ENCODE data around the gene SESN1. TPM values are rescaled to one million over a fixed set of nuclear protein-coding genes. Genes with fewer than 3 reads are reported as not detected.
"Not testable (repeated sequence)": the region's sequence is repeated elsewhere in the genome, so short reads cannot be mapped to it uniquely, and the experiment has no call there.

SESN1 gene
- total RNA-seq, 2 experiments from 2014 or later: 8.7 to 8.9 TPM

DNA sequence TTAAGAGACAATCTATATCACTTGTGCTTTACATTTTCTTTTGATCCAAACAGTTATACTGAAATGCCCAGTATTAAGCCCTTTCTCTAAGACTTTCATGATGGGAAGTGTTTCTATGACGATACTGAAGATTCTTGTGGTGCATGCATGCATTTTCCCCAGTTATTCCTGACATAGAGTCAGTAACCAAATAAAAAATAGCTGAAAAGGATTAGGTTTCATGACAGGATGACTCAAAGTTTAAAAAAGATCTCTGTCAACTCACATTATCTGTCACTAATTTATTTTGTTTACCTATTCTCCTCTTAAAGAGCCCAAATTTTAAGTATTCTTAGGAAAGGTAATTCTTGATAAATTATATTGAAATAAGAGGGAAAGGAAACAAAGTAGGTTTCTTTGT lies 98.4 kb downstream of the SESN1 start:
- Mint-ChIP-seq H3K27me3 (no peaks in the 10 kb centered on the region), H3K4me1 (peaks cover under 1% of the 10 kb centered on the region), H3K36me3 (peaks cover 6% of the 10 kb centered on the region), H3K9me3 (no peaks in the 10 kb centered on the region), H3K27ac (no peak overlapping the region), H3K4me3 (no peak overlapping the region)
- no peak for DNase-seq

DNA sequence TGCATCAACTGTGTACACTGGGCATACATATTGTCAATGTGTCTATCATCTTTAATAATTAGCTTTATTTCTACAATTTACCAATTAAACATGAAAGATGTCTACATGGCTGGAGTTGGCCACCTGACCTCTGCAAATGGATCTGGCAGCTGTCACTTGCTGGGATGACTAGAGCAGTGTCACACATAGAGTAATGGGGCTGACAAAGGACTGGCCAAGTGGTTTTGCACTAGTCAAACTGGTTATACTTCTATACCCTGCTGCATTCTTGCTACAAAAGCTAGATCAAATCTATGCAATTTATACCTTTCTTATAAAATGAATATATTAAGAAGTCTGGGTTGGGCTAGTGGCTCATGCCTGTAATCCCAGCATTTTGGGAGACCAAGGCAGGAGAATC lies 99.3 kb downstream of the SESN1 start:
- H3K9me3 Mint-ChIP-seq: no peaks in the 10 kb centered on the region
- no peak overlapping the region for H3K4me3 Mint-ChIP-seq
- H3K27ac Mint-ChIP-seq: no peak overlapping the region
- H3K36me3 Mint-ChIP-seq: peaks cover 9% of the 10 kb centered on the region
- H3K4me1 Mint-ChIP-seq: no peaks in the 10 kb centered on the region
- H3K27me3 Mint-ChIP-seq: no peaks in the 10 kb centered on the region
- no peak for DNase-seq

DNA sequence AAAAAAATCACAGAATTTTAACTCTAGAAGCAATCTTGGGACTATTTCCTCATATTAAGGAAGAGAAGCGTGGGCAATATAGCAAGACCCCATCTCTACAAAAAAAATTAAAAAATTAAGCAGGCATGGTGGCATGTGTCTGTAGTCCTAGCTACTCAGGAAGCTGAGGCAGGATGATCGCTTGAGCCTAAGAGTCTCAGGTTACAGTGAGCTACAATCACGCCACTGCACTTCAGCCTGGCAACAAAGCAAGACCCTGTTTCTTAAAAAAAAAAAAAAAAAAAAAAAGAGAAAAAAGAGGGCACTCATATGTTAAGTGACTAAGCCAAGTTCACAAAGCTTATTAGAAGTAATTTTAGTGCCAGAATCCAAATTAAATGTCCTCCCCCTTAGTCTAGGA lies 100.8 kb downstream of the SESN1 start:
- no peaks in the 10 kb centered on the region for H3K9me3 Mint-ChIP-seq
- no peaks in the 10 kb centered on the region for H3K27me3 Mint-ChIP-seq
- no peak for DNase-seq
- no peak overlapping the region for H3K4me3 Mint-ChIP-seq
- peaks cover 6% of the 10 kb centered on the region for H3K36me3 Mint-ChIP-seq
- H3K4me1 Mint-ChIP-seq: no peaks in the 10 kb centered on the region
- H3K27ac Mint-ChIP-seq: no peak overlapping the region

DNA sequence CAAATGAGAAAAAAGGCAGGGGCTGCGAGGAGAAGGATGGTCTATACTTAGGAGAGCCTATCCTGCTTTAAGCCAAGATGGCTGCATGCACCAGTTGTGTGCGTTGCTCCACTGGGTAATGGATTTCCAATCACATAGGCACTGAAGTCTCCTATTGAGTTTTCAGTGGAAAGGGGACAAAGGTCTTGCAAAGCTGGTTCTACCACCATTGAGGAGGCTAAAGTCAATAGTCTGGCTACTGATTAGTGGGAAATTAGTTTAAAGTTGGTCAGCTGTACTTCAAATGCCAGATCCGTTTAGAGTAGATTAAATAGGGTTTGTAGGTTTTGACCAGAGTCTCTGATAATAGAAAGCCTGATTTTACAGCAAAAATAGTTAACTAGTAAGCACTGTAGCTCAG lies 104.9 kb downstream of the SESN1 start:
- Mint-ChIP-seq H3K4me3 (no peak overlapping the region), H3K36me3 (peaks cover 6% of the 10 kb centered on the region), H3K27me3 (no peaks in the 10 kb centered on the region), H3K9me3 (no peaks in the 10 kb centered on the region), H3K27ac (no peak overlapping the region), H3K4me1 (no peaks in the 10 kb centered on the region)
- DNase-seq: no peak

DNA sequence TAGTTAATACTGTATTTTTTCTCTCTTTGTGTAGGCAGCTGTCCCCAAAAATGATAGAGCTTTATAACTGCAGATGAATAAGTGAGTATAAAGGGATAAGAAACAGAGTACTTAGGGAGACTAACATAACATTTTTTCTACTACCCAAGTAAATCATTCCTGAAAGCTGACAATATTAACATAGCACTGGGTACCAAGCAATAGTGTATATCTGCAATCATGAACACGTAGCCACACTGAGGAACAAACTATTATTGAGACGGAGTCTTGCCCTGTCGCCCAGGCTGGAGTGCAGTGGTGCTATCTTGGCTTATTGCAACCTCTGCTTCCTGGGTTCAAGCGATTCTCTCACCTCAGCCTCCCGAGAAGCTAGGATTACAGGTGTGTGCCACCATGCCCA lies 105.9 kb downstream of the SESN1 start:
- Mint-ChIP-seq H3K36me3 (peaks cover 6% of the 10 kb centered on the region), H3K9me3 (no peaks in the 10 kb centered on the region), H3K4me1 (no peaks in the 10 kb centered on the region), H3K27ac (no peak overlapping the region), H3K27me3 (no peaks in the 10 kb centered on the region), H3K4me3 (no peak overlapping the region)
- DNase-seq: no peak

DNA sequence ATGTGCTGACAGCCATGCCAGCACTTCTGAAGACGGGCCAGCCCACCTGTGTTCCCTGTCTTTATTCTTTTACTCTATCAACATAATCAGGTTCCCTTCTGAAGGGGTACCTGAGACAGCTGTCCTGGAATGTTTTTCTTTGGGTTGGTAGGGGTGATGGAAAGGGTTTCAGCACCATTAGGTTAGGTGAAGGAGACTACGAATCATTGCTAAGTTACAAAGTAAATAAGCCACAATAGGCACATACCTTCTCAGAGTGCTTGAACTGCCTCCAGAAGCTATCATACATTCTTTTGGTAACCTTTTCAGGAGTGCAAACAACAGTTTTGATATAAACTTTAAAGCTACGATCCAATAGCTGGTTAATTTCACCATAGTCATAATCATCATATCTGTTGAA lies 106.3 kb downstream of the SESN1 start:
- H3K36me3 Mint-ChIP-seq: peaks cover 6% of the 10 kb centered on the region
- no peaks in the 10 kb centered on the region for H3K27me3 Mint-ChIP-seq
- no peaks in the 10 kb centered on the region for H3K4me1 Mint-ChIP-seq
- no peak overlapping the region for H3K27ac Mint-ChIP-seq
- H3K4me3 Mint-ChIP-seq: no peak overlapping the region
- H3K9me3 Mint-ChIP-seq: no peaks in the 10 kb centered on the region
- DNase-seq: no peak

DNA sequence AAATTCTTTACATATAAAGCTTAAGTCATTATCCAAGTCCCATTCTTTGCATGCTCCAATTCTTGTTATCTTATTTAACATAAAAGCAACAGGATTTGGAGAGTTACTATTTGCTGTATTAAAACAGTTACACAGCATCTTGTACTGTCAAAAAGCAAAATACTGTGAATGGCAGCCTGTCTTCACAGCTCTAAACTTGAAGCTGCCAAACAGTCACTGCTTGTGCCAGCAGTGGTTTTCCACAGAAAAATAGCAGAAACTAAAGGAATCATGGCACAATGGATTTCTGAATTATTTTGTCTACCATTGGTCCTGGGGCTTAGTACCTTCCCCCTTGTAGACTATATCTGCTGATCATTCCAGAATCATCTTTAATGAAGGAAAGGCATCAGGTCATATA lies 107.5 kb downstream of the SESN1 start:
- Mint-ChIP-seq H3K4me1 (no peaks in the 10 kb centered on the region), H3K27ac (no peak overlapping the region), H3K36me3 (peaks cover 6% of the 10 kb centered on the region), H3K27me3 (no peaks in the 10 kb centered on the region), H3K9me3 (no peaks in the 10 kb centered on the region), H3K4me3 (no peak overlapping the region)
- DNase-seq: no peak

DNA sequence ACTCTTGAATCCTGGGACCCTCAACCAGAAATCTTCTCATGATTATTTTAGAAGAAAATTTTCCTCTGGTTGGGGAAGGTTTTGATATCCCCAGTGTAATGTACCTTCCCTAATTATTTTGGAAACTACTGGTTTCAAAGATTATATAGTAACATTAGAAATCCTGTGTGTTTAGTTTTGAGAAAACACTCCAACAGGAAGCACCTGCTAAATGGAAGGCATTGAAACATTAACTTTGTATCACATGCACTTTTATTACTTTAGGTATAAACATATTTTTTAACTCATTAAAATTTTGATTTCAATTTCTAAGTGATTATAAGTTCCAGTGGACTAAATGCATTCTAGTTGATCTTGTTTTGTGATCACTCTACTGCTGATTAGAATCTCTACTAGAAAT lies 109.3 kb downstream of the SESN1 start:
- Mint-ChIP-seq H3K4me3 (no peak overlapping the region), H3K4me1 (no peaks in the 10 kb centered on the region), H3K36me3 (peaks cover 7% of the 10 kb centered on the region), H3K9me3 (peaks cover 4% of the 10 kb centered on the region), H3K27me3 (no peaks in the 10 kb centered on the region), H3K27ac (no peak overlapping the region)
- DNase-seq: no peak

DNA sequence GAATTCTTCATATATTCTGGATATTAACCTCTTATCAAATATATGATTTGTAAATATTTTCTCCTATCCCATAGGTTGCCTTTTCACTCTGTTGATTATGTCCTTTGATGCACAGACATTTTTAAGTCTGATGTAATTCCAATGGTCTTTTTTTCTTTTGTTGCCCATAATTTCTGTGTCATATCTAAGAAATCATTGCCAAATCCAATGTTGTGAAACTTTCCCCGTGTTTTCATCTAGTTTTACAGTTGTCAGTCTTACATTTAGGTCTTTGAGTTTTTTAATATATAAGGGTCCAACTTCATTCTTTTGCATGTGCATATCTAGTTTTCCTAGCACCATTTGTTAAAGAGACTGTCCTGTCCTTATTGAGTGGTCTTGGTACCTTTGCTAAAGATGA lies 111.5 kb downstream of the SESN1 start:
- Mint-ChIP-seq H3K36me3 (peaks cover 13% of the 10 kb centered on the region), H3K27ac (no peak overlapping the region), H3K4me3 (no peak overlapping the region), H3K4me1 (no peaks in the 10 kb centered on the region), H3K27me3 (no peaks in the 10 kb centered on the region), H3K9me3 (peaks cover 19% of the 10 kb centered on the region)
- DNase-seq: no peak

DNA sequence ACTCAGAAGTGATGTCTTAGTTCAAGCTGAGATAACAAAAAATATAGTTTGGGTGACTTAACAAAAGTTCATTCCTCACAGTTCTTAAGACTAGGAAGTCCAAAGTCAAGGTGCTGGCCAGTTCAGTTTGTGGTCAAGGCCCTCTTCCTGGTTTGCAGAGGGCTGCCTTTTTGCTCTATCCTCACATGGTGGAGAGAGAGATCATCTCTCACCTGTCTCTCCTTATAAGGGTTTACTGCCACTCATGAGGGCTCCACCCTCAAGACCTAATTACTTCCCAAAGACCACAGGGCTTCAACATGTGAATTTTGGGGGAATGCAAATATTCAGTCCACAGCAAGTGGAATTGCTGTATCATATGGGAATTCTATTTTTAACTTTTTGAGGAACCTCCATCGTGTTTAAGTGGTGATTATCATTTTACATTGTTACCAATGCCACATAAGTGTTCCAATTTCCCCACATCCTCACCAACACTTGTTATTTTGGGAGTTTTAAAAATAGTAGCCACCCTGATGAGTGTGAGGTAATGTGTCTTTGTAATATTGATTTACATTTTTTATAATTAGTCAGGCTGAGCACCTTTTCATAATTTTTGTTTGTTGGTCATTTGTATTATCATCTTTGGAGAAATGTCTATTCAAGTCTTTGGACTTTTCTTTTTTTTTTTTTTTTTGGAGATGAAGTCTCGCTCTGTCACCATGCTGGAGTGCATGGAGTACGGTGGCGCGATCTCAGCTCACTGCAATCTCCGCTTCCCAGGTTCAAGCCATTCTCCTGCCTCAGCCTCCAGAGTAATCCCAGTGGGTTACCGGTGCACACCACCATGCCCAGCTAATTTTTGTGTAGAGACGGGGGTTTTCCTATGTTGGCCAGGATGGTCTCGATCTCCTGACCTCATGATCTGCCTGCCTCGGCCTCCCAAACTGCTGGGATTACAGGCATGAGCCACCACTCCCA lies 112.2 kb downstream of the SESN1 start:
- no peak overlapping the region for H3K27ac Mint-ChIP-seq
- no peaks in the 10 kb centered on the region for H3K27me3 Mint-ChIP-seq

DNA sequence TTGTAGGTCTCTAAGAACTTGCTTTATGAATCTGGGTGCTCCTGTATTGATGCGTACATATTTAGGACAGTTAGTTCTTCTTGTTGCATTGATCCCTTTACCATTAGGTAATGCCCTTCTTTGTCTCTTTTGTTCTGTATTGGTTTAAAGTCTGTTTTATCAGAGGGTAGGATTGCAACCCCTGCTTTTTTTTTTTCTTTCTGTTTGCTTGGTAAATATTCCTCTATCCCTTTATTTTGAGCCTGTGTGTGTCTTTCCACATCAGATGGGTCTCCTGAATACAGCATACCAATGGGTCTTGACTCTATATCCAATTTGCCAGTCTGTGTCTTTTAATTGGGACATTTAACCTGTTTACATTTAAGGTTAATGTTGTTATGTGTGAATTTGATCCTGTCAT lies 116.0 kb downstream of the SESN1 start:
- not testable (repeated sequence) for DNase-seq, H3K27ac Mint-ChIP-seq, H3K4me1 Mint-ChIP-seq, H3K27me3 Mint-ChIP-seq, H3K4me3 Mint-ChIP-seq
- peaks cover 28% of the 10 kb centered on the region for H3K36me3 Mint-ChIP-seq
- H3K9me3 Mint-ChIP-seq: peaks cover 36% of the 10 kb centered on the region

More for the DNA sequence above, 112.2 kb downstream of the SESN1 start:
- H3K9me3 Mint-ChIP-seq: peaks cover 27% of the 10 kb centered on the region
- DNase-seq: no peak
- H3K4me1 Mint-ChIP-seq: no peaks in the 10 kb centered on the region
- H3K36me3 Mint-ChIP-seq: peaks cover 20% of the 10 kb centered on the region
- no peak overlapping the region for H3K4me3 Mint-ChIP-seq

DNA sequence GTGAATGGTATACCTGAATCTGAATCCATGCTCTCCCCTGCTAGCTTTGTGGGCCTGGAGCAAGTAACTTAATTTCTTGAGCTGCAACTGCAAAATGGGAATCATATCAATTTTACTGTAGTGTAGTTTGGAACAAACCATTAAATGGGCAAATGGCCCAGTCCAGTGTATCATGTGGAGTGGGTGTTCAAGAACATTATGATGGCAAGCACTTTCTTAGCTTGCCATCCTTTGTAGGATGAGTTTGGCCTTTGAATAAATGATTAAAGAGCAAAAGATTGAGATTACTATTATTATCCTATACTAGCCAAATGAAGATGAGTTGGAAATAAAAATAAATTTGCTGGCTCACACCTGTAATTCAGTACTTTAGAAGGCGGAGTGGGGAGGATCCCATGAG lies 120.4 kb downstream of the SESN1 start:
- no peaks in the 10 kb centered on the region for H3K4me1 Mint-ChIP-seq
- H3K27ac Mint-ChIP-seq: no peak overlapping the region
- peaks cover 24% of the 10 kb centered on the region for H3K9me3 Mint-ChIP-seq
- no peaks in the 10 kb centered on the region for H3K27me3 Mint-ChIP-seq
- H3K4me3 Mint-ChIP-seq: no peak overlapping the region
- DNase-seq: no peak
- peaks cover 18% of the 10 kb centered on the region for H3K36me3 Mint-ChIP-seq

DNA sequence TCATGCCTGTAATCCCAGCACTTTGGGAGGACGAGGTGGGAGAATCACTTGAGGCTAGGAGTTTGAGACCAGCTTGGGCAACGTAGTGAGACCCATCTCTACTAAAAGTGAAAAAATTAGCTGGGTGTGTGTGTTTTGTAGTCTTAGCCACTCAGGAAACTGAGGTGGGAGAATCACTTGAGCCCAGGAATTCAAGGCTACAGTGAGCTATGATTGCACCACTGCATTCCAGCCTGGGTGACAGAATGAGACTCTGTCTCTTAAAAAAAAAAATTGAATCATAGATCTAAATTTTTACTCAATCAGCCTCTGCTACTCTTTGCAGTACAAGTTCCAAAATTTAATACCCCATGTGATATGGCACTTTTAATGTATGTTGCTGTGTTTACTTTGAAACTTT lies 124.9 kb downstream of the SESN1 start:
- H3K36me3 Mint-ChIP-seq: no peaks in the 10 kb centered on the region
- no peaks in the 10 kb centered on the region for H3K9me3 Mint-ChIP-seq
- no peaks in the 10 kb centered on the region for H3K27me3 Mint-ChIP-seq
- H3K4me1 Mint-ChIP-seq: peaks cover 4% of the 10 kb centered on the region
- H3K4me3 Mint-ChIP-seq: no peak overlapping the region
- no peak for DNase-seq
- H3K27ac Mint-ChIP-seq: no peak overlapping the region

DNA sequence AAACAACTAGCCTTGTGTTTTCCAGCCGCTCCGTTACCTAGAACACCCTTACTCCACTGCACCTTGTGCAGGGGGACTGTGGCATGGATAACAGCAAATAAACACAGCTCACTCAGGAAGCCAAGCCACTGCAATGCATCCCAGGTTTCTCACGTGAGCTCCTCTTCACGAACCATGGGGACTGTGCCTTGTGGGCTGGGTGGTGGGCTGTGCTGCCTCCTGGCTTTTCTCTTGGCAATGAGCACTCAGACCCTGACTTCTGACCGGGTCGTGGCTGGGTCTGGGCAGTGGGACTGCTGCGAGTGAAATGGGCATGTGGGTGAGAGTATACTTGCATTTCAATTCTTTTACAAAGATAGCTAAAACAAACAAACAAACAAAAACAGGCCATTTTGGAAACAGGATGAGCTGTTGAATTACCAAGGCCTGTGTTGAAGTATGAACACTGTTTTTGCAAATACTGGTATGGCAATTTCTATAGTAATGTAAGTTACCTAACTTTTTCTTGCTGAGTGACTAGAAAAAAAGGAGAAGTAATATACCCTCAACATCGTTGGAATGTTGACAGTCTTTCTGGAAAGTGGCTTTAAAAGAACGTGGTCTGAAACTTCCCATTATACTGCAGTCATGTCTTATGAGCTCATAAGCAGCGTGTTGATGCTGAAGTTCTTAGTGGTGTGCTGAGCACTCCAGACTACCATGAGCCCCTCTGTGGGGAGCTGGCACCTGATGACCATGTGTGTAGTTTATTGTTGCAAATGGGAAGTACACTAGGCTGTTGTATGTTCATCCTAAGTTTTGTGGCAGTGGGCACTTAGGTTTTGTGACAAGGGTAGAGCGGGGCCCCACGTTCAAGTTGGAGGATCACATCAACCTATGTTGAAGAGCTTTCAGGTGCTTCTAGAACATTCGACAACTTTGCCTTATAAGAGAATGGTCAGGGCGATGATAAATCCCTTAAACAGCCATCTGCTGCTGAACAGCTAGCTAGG lies 126.0 kb downstream of the SESN1 start:
- H3K9me3 Mint-ChIP-seq: no peaks in the 10 kb centered on the region
- no peak overlapping the region for H3K4me3 Mint-ChIP-seq
- H3K27ac Mint-ChIP-seq: no peak overlapping the region
- no peaks in the 10 kb centered on the region for H3K27me3 Mint-ChIP-seq
- DNase-seq: no peak
- H3K36me3 Mint-ChIP-seq: no peaks in the 10 kb centered on the region
- peaks cover 4% of the 10 kb centered on the region for H3K4me1 Mint-ChIP-seq

Data from activated naive CD8-positive, alpha-beta T cell treated with anti-CD3 and anti-CD28 coated beads for 36 hours (primary cell).